ENCODE measurements around the gene ELP2. TPM values are rescaled to one million over a fixed set of nuclear protein-coding genes. Genes with fewer than 3 reads are reported as not detected.

ELP2 gene
- polyA plus RNA-seq, 1 donor from 2014 or later = 83.6 TPM

GRCh38 chr18:36181898-36182506, 52.3 kb downstream of the ELP2 start:
- no peak overlapping the region for H3K9ac ChIP-seq (ENCODE audit: low read length)
- no peaks in the 10 kb centered on the region for H3F3A ChIP-seq (ENCODE audit: insufficient read depth, low read length, poor library complexity, severe bottlenecking)
- H3K9me2 ChIP-seq (ENCODE audit: insufficient read depth, low read length) = no peaks in the 10 kb centered on the region
- no peak overlapping the region for H2AFZ ChIP-seq (ENCODE audit: low read depth, low read length)
- H3K9me3 ChIP-seq (ENCODE audit: low read length) = no peaks in the 10 kb centered on the region
- H3K27ac ChIP-seq (ENCODE audit: low read length) = no peak overlapping the region
- no peak overlapping the region for H3K4me2 ChIP-seq (ENCODE audit: low read length)
- H3K4me3 ChIP-seq (ENCODE audit: low read length) = no peak overlapping the region
- no peaks in the 10 kb centered on the region for H4K20me1 ChIP-seq (ENCODE audit: insufficient read depth)
- H3K79me2 ChIP-seq (replicated peaks; ENCODE audit: insufficient read depth, low read length) = no peaks in the 10 kb centered on the region
- peaks cover 21% of the 10 kb centered on the region for H3K27me3 ChIP-seq (ENCODE audit: insufficient read depth, low read depth, low read length)
- H3K36me3 ChIP-seq (ENCODE audit: insufficient read depth, low read length) = no peaks in the 10 kb centered on the region
- TF ChIP-seq MXI1 (conservative IDR thresholded peaks at IDR 0.05; ENCODE audit: poor library complexity, severe bottlenecking) (no peak), SMC3 (conservative IDR thresholded peaks at IDR 0.05; ENCODE audit: poor library complexity) (no peak), TAF1 (IDR thresholded peaks at IDR 0.05; ENCODE audit: low read depth) (no peak), POLR2AphosphoS5 (IDR thresholded peaks at IDR 0.05) (no peak), REST (IDR thresholded peaks at IDR 0.05; ENCODE audit: borderline replicate concordance) (no peak), EZH2 (IDR thresholded peaks at IDR 0.05; ENCODE audit: borderline replicate concordance, insufficient read depth, low read length, poor library complexity, severe bottlenecking) (no peak)
- TF ChIP-seq, protein P1, sequence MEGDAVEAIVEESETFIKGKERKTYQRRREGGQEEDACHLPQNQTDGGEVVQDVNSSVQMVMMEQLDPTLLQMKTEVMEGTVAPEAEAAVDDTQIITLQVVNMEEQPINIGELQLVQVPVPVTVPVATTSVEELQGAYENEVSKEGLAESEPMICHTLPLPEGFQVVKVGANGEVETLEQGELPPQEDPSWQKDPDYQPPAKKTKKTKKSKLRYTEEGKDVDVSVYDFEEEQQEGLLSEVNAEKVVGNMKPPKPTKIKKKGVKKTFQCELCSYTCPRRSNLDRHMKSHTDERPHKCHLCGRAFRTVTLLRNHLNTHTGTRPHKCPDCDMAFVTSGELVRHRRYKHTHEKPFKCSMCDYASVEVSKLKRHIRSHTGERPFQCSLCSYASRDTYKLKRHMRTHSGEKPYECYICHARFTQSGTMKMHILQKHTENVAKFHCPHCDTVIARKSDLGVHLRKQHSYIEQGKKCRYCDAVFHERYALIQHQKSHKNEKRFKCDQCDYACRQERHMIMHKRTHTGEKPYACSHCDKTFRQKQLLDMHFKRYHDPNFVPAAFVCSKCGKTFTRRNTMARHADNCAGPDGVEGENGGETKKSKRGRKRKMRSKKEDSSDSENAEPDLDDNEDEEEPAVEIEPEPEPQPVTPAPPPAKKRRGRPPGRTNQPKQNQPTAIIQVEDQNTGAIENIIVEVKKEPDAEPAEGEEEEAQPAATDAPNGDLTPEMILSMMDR (IDR thresholded peaks at IDR 0.05; ENCODE audit: poor library complexity, severe bottlenecking) = no peak

GRCh38 chr18:36183033-36183432, 53.3 kb downstream of the ELP2 start:
- H3K36me3 ChIP-seq (ENCODE audit: insufficient read depth, low read length) = no peaks in the 10 kb centered on the region
- H3K9me3 ChIP-seq (ENCODE audit: low read length) = no peaks in the 10 kb centered on the region
- H2AFZ ChIP-seq (ENCODE audit: low read depth, low read length) = no peak overlapping the region
- peaks cover 31% of the 10 kb centered on the region for H3K27me3 ChIP-seq (ENCODE audit: insufficient read depth, low read depth, low read length)
- H3K4me2 ChIP-seq (ENCODE audit: low read length) = no peak overlapping the region
- no peak overlapping the region for H3K4me3 ChIP-seq (ENCODE audit: low read length)
- no peak overlapping the region for H3K9ac ChIP-seq (ENCODE audit: low read length)
- H4K20me1 ChIP-seq (ENCODE audit: insufficient read depth) = no peaks in the 10 kb centered on the region
- no peak for TF ChIP-seq SMC3 (conservative IDR thresholded peaks at IDR 0.05; ENCODE audit: poor library complexity)
- no peak for TF ChIP-seq POLR2AphosphoS5 (IDR thresholded peaks at IDR 0.05)
- no peak for TF ChIP-seq REST (IDR thresholded peaks at IDR 0.05; ENCODE audit: borderline replicate concordance)
- no peak for TF ChIP-seq EP300 (conservative IDR thresholded peaks at IDR 0.05; ENCODE audit: poor library complexity, severe bottlenecking)
- no peak for TF ChIP-seq MXI1 (conservative IDR thresholded peaks at IDR 0.05; ENCODE audit: poor library complexity, severe bottlenecking)
- no peak for TF ChIP-seq EZH2 (IDR thresholded peaks at IDR 0.05; ENCODE audit: borderline replicate concordance, insufficient read depth, low read length, poor library complexity, severe bottlenecking)
- TF ChIP-seq RAD21 (conservative IDR thresholded peaks at IDR 0.05) = no peak
- H3K79me2 ChIP-seq (replicated peaks; ENCODE audit: insufficient read depth, low read length) = no peaks in the 10 kb centered on the region
- no peaks in the 10 kb centered on the region for H3F3A ChIP-seq (ENCODE audit: insufficient read depth, low read length, poor library complexity, severe bottlenecking)
- no peak overlapping the region for H3K27ac ChIP-seq (ENCODE audit: low read length)
- H3K9me2 ChIP-seq (ENCODE audit: insufficient read depth, low read length) = no peaks in the 10 kb centered on the region

Data from neural cell (in vitro differentiated cells).